Fibroblast of lung (primary cell): ENCODE data around the gene ARHGEF4. TPM values are rescaled to one million over a fixed set of nuclear protein-coding genes. Genes with fewer than 3 reads are reported as not detected.

Experiments used
- DNase-seq, 2 donors: peaks; one replicate each; pipeline versions ENCODE4 v3.0.0 to v3.0.0-alpha.2; 2010; ENCODE audit warnings: low read depth in 2 of 2
- H2AFZ ChIP-seq: 2 replicates; pipeline ENCODE4 v1.5.1; 2012; ENCODE audit warnings: low read length, control low read depth, inconsistent platforms
- H3K27ac ChIP-seq: 2 replicates; pipeline ENCODE4 v1.5.1; 2011; ENCODE audit warnings: low read length, control low read depth; ENCODE audit not compliant: insufficient read depth
- H3K27me3 ChIP-seq: 2 replicates; pipeline ENCODE4 v1.5.1; 2011; ENCODE audit warnings: mild to moderate bottlenecking, low read length; ENCODE audit not compliant: control insufficient read depth, insufficient read depth
- H3K36me3 ChIP-seq: 2 replicates; pipeline ENCODE4 v1.5.1; 2011; ENCODE audit warnings: low read length; ENCODE audit not compliant: control insufficient read depth, insufficient read depth
- H3K4me1 ChIP-seq: 2 replicates; pipeline ENCODE4 v1.5.1; 2011; ENCODE audit warnings: low read length; ENCODE audit not compliant: control insufficient read depth, insufficient read depth; ENCODE audit errors: extremely low read depth
- H3K4me2 ChIP-seq: 2 replicates; pipeline ENCODE4 v1.5.1; 2011; ENCODE audit warnings: low read length, control low read depth; ENCODE audit not compliant: insufficient read depth; ENCODE audit errors: extremely low read depth
- H3K4me3 ChIP-seq, 4 experiments: fragments of 200-600 bp in 1 of 4; sonication (generic) in 1 of 4; replicated peaks in 1 of 4; 2 replicates each; pipeline ENCODE4 v1.5.1; 2011 to 2016; ENCODE audit warnings: low read length in 4 of 4, low read depth in 3 of 4, mild to moderate bottlenecking in 3 of 4, control low read depth in 2 of 4, inconsistent platforms in 1 of 4, mixed read lengths in 1 of 4; ENCODE audit not compliant: insufficient read depth in 1 of 4; ENCODE audit errors: control extremely low read depth in 1 of 4
- H3K79me2 ChIP-seq: 2 replicates; pipeline ENCODE4 v1.5.1; 2012; ENCODE audit warnings: mild to moderate bottlenecking, low read length, inconsistent platforms; ENCODE audit not compliant: control insufficient read depth, insufficient read depth
- H3K9ac ChIP-seq: 2 replicates; pipeline ENCODE4 v1.5.1; 2011; ENCODE audit warnings: mild to moderate bottlenecking, low read length, control low read depth; ENCODE audit not compliant: insufficient read depth
- H3K9me3 ChIP-seq: 2 replicates; pipeline ENCODE4 v1.5.1; 2012; ENCODE audit warnings: low read depth, low read length; ENCODE audit not compliant: control insufficient read depth, insufficient read depth
- H4K20me1 ChIP-seq: 2 replicates; pipeline ENCODE4 v1.5.1; 2011; ENCODE audit warnings: low read length; ENCODE audit not compliant: control insufficient read depth, insufficient read depth; ENCODE audit errors: extremely low read depth
- CTCF ChIP-seq, 2 donors: IDR thresholded peaks in 1 of 2; conservative IDR thresholded peaks in 1 of 2; 1 replicate in 1 of 2; 2 replicates in 1 of 2; pipeline ENCODE4 v1.5.1; 2011 to 2012; ENCODE audit warnings: low read length in 2 of 2, control low read depth in 1 of 2, inconsistent platforms in 1 of 2, low read depth in 1 of 2, mild to moderate bottlenecking in 1 of 2
- EZH2 ChIP-seq: IDR thresholded peaks from 2 replicates; pipeline ENCODE4 v1.5.1; 2012; ENCODE audit warnings: low read length, control low read depth, mild to moderate bottlenecking; ENCODE audit errors: missing control alignments
- polyA plus RNA-seq, 2 donors: library from polyadenylated mRNA; depleted of rRNA in 1 of 2; stranded (reverse) in 1 of 2; unstranded in 1 of 2; fragments of >200 nt; gene quantifications; 2 replicates each; pipeline ENCODE4 v1.2.1, GENCODE V29; 2011 to 2012; ENCODE audit warnings: missing spikeins in 1 of 2
- total RNA-seq: library from RNA; depleted of rRNA; stranded (reverse); fragments of >200 nt; gene quantifications from 2 replicates; pipeline ENCODE4 v1.2.1, GENCODE V29; 2014

The ARHGEF4 gene
- total and polyA plus RNA-seq, 2 donors (not counting 1 experiment from before 2014, with no cell fraction given) = 0.05 to 0.83 TPM

- no peak overlapping the region for H3K9ac ChIP-seq
- DNase-seq = no peak
- TF ChIP-seq CTCF (conservative IDR thresholded peaks at IDR 0.05 in 1 of 2, IDR thresholded peaks at IDR 0.05 in 1 of 2; ENCODE audit: low read depth in 1 of 2, low read length in 2 of 2) (no peak), EZH2 (no peak)
Observed at GRCh38 chr2:130878316-130878715, 41.6 kb downstream of the ARHGEF4 start.

GRCh38 chr2:130878933-130879332 lies 42.2 kb downstream of the ARHGEF4 start:
- no peaks in the 10 kb centered on the region for H3K9me3 ChIP-seq
- TF ChIP-seq EZH2 = no peak
- no peak for TF ChIP-seq CTCF (conservative IDR thresholded peaks at IDR 0.05 in 1 of 2, IDR thresholded peaks at IDR 0.05 in 1 of 2; ENCODE audit: low read depth in 1 of 2, low read length in 2 of 2)
- no peak overlapping the region for H3K27ac ChIP-seq
- H3K4me3 ChIP-seq = no peak overlapping the region
- H3K79me2 ChIP-seq = no peaks in the 10 kb centered on the region
- no peak overlapping the region for H3K4me2 ChIP-seq
- H2AFZ ChIP-seq = no peak overlapping the region
- H3K4me1 ChIP-seq = no peaks in the 10 kb centered on the region
- no peak for DNase-seq
- no peaks in the 10 kb centered on the region for H3K27me3 ChIP-seq
- H3K9ac ChIP-seq = no peak overlapping the region
- H4K20me1 ChIP-seq = no peaks in the 10 kb centered on the region
- no peaks in the 10 kb centered on the region for H3K36me3 ChIP-seq

More at GRCh38 chr2:130878316-130878715, 41.6 kb downstream of the ARHGEF4 start:
- H3K27ac ChIP-seq = no peak overlapping the region
- H3K4me1 ChIP-seq = no peaks in the 10 kb centered on the region
- H3K4me2 ChIP-seq = no peak overlapping the region
- H3K36me3 ChIP-seq = no peaks in the 10 kb centered on the region
- no peaks in the 10 kb centered on the region for H4K20me1 ChIP-seq
- H2AFZ ChIP-seq = no peak overlapping the region
- no peak overlapping the region for H3K4me3 ChIP-seq
- no peaks in the 10 kb centered on the region for H3K9me3 ChIP-seq
- H3K27me3 ChIP-seq = no peaks in the 10 kb centered on the region
- no peaks in the 10 kb centered on the region for H3K79me2 ChIP-seq

GRCh38 chr2:130882111-130882690 lies 45.5 kb downstream of the ARHGEF4 start:
- TF ChIP-seq CTCF (conservative IDR thresholded peaks at IDR 0.05 in 1 of 2, IDR thresholded peaks at IDR 0.05 in 1 of 2; ENCODE audit: low read depth in 1 of 2, low read length in 2 of 2) (no peak), EZH2 (no peak)
- no peaks in the 10 kb centered on the region for H3K4me1 ChIP-seq

More at GRCh38 chr2:130882111-130882690, 45.5 kb downstream of the ARHGEF4 start:
- no peak overlapping the region for H3K9ac ChIP-seq
- H3K79me2 ChIP-seq = no peaks in the 10 kb centered on the region
- no peaks in the 10 kb centered on the region for H3K36me3 ChIP-seq
- no peak overlapping the region for H3K4me3 ChIP-seq
- H3K9me3 ChIP-seq = no peaks in the 10 kb centered on the region
- no peak for DNase-seq
- no peak overlapping the region for H3K27ac ChIP-seq
- H3K27me3 ChIP-seq = no peaks in the 10 kb centered on the region
- H2AFZ ChIP-seq = no peak overlapping the region
- no peak overlapping the region for H3K4me2 ChIP-seq
- no peaks in the 10 kb centered on the region for H4K20me1 ChIP-seq
